ENCODE results near the gene CNOT6L.
A peak's percentile ranks its signal among the peaks of the same experiment; 100 is the strongest.

CNOT6L gene

DNA sequence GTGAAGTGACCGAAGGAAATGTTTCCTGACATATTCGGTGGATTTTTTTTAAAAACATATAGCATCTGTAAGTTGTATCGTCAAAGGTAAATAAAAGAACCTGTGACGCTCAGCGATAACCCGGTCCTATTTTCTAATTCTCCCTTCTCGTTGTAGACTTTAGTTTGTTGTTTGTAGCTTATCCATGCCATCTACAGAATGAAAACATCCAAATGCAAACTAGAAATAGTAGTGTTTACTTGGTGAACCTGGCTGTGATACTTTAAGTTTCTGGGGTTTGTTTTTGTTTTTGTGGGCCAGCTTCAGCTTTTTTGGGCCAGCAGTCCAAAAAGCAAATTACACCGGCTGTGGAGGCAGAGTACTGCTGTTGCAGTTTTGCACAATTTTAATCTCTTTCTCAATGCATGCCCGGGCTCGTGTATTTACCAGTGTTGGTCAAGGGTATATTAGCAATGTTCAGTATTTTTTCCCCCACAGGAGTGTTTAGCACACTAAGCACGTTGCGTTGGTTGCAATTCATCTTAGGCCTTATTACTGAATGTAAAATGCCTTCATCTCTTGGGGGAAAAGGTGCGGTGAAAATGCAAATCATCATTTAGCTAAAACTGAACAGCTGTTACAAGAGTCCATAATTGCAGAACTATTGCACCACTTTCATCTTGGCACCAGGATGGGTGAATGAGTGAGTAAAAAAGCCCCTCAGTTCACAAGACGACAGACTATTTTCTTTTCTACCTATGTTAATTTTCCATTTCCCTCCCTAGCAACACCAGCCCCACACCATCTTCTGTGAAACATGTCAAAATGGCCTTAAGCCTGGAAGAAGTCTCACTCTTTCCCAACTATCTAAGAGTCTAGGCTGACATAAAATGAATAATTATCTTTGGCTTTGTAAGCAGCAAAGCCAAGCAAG, 1.7 kb upstream of the CNOT6L start:
- no peak for DNase-seq (ENCODE audit: low spot score)

DNA sequence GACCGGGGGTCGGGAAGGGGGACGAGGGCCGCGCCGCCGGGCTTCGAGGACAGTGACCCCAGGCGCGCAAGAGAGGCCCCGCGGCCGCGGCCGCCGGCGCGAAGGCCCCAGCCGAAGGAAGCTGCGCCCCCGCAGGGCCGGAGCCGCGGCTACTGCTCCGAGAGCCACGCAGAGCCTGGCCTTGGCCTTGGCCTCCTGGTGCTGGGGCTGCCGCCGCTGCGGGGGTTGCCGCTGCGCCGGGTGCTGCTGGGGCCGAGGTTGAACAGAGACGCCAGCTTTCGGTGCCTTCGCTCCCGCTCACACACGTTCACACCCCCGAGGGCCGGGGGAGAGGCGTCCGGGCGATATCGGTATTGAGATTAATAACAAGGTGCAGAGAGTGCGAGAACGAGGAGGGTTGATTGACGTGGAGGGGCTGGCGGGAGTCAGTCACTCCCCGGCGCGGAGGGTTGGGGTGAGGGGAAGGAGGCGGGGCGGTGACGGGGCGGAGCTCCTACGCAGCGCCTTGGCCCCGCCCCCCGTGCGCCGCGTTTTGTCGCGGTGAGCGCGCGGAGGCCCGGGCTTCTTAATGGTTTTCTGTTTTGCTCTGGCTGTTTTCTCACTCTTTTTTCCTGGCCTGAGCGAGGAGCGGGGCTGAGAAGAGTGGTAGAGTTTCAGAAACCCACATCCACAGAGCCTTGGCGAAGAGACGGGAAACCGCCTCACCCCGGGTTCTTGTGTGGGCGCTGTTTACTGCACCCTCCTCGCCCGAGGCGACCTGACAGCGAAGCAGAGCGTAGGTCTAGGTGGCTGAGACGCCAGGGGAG, 878 bp upstream of the CNOT6L start:
- DNase-seq (ENCODE audit: low spot score): peak; percentile 80

DNA sequence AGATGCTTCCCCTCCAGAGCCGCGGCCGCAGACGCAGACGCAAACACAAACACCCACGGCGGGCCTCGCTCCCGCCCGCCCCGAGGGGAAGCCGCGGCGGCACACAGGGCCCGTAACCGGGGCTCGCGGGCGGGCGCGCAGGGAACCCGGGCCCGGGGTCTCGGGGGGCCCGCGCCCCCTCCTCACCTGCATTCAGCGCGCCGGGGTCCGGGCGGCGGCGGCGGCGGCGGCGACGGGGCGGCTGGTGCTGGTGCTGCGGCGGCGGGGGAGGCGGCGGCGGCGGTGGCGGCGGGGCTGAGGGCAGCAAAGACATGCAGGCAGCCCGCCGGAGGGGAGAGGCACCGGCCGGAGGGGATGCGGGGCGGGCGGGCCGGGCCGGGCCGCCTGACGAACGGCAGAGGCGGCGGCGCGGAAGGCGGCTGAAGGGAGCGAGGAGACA, 255 bp upstream of the CNOT6L start:
- no peak for DNase-seq (ENCODE audit: low spot score)

DNA sequence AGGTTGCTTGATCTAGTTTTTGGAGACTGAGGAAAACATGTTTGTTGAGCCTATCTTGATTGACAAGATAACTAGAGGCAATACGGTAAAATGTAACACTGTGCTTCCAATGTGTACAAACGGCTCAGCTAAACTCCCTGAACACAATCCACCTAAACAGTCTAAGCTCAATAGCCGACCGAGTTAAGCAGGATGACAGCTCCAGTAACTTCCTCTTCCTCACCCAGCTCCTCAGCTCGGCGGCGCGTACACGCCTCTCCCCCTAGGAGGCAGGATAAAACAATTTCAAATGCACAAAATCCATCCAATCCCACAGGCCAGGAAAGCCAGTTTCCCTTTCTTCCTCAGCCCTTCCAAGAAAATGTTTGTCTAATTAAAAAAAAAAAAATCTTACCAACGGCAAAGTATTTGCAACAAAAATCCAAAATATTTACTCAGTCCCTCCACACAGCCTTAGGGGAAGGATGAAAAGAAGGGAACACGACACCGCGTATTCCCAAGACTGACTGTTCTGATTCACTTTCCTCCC, 1.0 kb downstream of the CNOT6L start:
- DNase-seq (ENCODE audit: low spot score): peak; percentile 76

DNA sequence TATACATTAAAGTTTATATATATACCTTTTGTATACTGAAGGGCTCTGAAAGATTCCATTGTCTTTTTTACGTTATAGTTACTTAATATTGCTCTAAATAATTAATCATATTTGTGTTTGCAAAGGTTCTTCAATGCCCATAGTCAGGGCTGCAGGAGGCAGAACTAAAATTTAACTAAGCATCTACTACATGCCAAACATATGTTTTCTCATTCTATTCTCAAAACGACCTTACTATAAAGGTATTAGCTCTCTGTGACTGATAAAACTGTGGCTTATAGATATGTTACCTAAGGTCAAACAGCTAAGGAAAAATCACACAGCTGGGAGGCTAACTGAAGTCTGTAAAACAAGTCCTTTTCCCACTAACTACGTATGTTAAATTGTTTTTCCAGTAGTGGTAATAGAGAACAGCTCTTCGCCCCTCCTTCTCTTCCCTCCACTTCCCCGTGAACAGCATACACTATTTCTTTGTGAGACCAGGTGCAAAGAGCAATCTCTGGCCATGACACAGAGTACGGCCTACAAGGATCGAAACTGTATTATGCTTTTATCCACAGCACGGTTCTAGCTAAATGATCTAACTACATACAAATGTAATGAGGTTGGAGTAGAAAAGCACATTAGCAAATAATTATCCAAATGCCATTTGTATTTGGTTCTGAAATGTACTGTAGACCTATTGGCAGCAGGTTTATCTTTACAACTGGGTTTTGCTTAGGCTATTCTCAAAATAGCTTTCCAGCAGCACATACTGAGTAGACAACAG, 1.7 kb downstream of the CNOT6L start:
- no peak for DNase-seq (ENCODE audit: low spot score)

DNA sequence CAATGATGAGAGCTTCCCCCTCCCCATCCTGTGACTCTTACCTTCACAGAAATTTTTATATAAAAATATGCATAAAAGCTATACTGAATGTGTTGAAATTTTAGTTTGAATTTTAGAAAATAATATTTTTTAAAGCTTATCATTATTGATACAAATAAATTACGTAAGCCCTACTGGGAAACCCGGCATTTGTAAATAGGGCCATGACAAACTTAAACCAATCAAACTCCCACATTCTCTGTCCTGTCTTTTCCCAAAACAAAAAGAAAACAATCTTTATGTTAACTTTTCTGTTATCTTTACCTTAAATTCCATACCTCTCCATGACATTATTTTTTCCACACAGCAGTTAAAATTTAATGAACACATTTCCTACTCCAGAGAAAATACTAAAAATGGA, 2.6 kb downstream of the CNOT6L start:
- no peak for DNase-seq (ENCODE audit: low spot score)

DNA sequence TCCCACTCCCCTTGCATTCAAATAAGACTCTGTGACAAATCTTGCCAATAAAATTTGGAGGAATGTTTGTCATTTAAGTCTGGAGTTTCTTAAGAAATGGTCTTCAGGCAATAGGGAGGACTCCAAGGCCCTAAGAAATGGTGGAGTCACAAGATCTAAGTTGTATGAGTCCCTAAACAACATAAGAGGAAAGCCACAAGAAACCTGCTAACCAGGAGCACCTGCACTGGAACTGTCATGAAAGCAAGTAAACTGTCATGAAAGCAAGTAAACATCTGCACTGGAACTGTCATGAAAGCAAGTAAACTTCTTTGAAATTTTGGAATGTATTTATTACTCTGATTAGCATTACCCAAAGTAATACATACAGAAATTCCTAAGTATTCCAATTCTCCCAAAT, 3.5 kb downstream of the CNOT6L start:
- no peak for DNase-seq (ENCODE audit: low spot score)

DNA sequence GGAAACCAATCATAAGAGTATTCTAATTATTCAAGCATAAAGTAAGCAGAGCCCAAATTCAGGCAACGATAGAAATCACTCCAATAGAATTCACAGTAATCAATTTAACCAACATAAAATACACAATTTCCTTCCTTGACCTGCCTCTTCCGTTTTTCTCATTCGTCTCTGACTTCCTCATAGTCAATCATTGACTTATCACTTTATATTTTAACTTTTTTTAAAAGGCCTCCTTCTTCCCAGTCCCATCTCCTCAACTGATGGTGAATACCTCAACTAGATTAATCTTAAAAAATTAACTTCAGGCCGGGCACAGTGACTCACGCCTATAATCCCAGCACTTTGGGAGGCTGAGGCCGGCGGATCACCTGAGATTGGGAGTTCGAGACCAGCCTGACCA, 13.3 kb downstream of the CNOT6L start:
- no peak for DNase-seq (ENCODE audit: low spot score)

DNA sequence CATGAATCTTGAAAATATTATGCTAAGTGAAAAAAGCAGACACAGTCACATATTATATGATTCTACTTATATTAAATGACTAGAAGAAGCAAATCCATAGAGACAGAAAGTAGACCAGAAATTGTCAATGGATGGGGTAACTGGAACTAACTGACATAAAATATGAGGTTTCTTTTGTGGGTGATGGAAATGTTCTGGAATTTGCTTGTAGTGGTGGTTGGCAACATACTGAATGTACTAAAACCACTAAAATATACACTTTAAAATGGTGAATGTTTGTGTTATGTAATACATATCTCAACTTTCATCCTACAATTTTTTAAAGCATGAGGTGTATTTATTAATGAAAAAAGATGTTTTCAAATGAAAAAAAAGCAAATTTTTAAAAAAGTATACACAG, 14.7 kb downstream of the CNOT6L start:
- DNase-seq (ENCODE audit: low spot score): no peak

DNA sequence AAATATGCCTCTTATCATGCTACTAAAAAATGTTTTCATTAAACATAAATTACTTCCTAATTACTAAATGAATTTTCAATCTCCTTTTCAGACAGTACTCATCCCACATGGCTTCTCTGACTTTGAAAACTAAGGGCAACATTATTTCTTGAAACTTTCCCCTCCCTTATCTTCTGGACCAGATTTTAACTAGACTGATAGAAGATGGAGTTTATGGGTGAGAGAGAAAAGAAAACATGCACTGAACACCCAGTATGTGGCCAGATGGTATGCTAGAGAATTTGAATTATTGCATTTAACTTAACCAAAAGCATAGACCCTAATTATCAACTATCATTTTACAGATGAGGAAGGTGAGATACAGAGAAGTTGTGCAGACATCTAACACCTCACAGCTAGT, 16.8 kb downstream of the CNOT6L start:
- DNase-seq (ENCODE audit: low spot score): no peak

DNA sequence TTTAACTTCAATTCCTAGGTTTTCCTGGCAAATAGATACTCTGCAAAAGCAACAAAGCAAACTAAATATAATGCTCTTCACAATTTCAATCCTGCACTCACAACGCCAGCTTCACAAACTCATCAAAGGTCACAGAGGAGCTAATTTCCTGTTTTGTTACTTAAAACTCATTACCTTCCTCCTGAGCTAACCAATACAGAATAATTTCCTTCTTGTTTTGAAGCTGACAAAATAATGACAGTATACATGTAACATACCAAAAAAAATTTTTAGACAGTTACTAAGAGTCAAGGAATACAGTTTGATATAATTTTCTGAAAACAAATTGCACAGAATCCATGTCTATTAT, 17.9 kb downstream of the CNOT6L start:
- no peak for DNase-seq (ENCODE audit: low spot score)

DNA sequence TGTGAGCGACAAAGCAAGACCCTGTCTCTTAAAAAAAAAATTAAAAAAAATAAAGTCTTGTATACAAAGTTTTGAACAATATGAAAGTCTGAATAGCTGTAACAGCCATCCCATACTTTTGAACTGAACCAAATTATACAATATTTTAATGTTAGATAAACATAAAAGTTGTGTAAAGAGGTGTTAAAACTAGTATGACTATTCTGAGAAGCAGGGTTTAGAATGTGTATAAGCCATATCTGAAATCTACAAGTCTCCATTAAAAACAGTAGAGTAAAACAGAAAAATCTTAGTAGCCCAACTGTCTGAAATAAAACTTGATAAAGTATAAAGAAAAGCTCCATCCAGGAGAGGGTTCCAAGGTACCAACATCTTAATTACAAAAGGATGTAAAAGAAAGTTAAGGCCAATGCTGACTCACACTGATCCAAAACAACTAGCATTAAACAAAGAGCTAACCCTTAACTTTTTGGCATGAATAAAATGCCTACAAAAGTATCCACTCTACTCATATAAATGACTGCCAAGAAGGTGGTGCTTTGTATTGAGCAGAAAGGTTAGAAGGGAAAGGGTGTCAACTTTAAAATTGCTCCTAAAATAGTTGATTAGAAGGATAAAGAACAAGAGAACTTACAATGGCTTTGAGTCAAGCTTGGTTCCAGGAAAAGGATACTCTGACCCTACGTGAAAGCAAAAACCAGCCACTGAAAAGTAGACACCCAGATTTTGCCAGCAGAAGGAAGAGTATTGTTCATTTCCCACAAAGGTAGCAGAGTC, 18.5 kb downstream of the CNOT6L start:
- no peak for DNase-seq (ENCODE audit: low spot score)

DNA sequence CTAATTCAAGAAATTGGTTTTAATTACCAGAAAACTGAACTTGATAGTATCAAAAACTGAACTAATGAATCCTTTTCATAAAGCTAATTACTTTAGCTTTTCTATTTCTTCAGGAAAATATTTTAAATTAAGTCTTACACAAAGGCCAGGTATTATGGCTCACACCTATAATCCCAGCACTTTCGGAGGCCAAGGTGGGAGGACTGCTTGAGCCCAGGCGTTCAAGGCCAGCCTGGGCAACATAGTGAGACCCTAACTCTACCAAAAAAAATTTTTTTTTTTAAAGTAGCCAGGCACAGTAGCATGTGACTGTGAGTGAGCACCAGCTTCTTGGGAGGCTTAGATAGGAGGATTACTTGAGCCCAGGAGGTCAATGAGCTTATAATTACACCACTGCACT, 19.1 kb downstream of the CNOT6L start:
- no peak for DNase-seq (ENCODE audit: low spot score)

DNA sequence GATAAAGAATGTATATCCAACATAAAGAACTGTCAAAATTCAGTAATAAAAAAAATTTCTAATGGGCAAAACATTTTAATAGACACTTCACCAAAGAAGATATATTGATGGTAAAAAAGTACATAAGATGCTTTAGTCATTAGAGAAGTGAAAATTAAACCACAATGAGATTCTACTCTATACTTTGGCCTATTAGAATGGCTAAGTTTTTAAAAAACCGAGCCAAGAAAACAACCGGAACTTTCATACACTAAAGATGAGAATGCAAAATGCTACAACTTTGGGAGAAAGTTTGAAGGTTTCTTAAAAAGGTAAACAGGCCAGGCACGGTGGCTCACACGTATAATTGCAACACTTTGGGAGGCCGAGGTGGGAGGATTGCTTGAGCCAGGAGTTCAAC, 20.8 kb downstream of the CNOT6L start:
- DNase-seq (ENCODE audit: low spot score): no peak

DNA sequence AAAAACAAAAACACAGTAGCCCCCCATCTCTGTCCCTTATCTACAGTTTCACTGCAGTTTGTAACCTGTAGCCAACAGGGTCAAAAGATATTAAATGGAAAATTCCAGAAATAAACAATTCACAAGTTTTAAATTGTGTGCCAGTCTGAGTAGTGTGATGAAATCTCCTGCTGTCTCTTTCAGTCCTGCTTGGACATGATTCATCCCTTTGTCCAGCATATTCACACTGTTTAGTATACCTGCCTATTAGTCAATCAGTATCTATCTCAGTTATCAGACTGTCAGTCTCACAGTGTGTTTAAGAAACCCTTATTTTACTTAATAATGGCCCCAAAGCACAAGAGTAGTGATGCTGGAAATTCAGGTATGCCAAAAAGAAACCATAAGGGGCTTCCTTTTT, 21.9 kb downstream of the CNOT6L start:
- no peak for DNase-seq (ENCODE audit: low spot score)

DNA sequence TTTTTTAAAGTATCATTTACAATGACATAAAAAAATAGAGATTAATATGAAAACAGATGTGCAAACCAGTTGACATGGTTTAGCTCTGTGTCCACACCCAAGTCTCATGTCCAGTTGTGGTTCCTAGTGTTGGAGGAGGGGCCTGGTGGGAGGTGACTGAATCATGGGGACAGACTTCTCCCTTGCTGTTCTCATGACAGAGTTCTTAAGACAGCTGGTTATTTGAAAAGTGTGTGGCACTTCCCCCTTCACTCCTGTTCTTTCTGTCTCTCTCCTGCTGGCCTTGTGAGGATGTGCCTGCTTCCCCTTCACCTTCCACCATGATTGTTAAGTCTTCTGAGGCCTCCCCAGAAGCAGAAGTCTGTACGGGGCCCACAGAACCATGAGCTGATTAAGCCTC, 23.8 kb downstream of the CNOT6L start:
- no peak for DNase-seq (ENCODE audit: low spot score)

DNA sequence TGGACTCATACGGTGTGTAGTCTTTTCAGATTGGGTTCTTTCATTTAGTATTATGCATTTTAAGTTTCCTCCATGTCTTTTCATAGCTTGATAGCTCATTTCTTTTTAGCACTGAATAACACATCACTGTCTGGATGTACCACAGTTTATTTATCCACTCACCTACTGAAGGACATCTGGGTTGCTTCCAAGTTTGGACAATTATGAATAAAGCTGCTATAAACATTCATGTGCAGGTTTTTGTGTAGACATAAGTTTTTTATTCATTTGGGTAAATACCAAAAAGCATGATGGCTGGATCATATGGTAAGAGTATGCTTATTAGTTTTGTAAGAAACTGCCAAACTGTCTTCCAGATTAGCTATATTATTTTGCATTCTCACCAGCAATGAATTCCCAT, 29.0 kb downstream of the CNOT6L start:
- no peak for DNase-seq (ENCODE audit: low spot score)

DNA sequence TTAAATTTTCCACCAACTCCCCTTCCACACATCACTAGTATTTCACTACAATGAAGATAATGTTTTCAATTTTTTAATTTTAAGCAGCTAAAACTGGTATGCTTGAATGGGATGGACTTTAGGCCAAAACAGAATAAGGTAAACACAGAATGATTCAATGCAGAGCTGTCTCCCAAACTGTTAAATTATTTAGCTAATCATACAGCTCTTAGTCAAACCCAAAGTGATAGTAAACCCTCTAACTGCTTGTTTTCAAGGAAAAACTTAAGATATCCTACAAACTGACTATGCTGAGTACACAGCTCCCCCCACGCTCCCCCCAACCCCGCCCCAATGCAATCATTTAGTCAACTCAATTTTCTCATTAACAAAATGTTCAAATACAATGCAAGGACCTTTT, 30.2 kb downstream of the CNOT6L start:
- no peak for DNase-seq (ENCODE audit: low spot score)

DNA sequence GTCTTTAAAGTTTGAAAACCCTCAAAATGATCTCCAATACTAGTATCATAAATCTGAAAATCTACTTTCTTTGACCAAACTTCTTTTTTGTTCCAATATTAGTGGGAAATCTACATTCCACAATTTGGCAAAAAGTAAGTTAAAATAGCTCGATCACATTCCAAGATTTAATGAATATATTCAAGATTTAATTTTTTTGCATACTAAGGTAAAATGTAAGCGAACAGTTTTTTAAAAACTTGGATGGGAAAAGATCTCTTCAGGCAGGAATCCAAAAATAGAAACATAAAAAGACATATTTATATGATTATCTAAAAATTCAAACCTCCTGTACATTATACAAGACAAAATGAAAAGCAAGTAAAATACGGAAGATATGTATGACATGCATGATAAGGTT, 31.2 kb downstream of the CNOT6L start:
- DNase-seq (ENCODE audit: low spot score): no peak

DNA sequence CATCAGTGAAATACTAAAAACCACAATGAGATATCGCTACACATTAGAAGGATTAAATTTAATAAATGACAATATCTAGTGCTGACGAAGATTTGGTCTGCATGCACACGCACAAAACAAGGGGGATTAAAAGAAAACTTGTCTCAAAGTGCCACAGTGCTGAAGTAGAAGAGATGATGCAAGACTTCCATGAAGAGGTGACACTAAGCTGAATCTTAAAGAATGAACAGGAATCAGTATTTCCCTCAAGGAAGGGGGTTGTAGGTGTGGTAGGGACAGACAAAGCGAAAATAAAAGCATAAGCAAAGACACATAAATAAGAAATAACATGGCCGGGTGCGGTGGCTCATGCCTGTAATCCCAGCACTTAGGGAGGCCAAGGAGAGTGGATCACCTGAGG, 33.5 kb downstream of the CNOT6L start:
- DNase-seq (ENCODE audit: low spot score): no peak

DNA sequence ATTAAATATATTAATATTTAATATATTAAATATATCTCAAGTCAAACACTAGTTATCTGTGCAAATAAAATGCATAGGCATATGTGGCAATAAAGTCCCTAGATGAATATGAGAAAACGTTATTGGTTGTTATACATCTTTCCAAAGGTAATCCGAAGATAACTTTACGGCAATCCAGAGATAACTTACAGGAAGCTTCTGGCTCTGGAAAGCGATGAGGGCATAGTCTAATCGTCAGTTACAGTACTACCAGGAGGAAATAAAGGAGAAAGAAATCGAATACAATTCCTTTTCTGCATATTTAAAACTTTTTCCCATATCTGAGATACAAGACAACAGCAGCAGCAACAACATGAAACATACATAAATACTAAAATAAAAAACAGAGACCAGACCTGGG, 35.3 kb downstream of the CNOT6L start:
- no peak for DNase-seq (ENCODE audit: low spot score)
